H1 (cell line): ENCODE data around the gene CUX1. TPM values are rescaled to one million over a fixed set of nuclear protein-coding genes. Genes with fewer than 3 reads are reported as not detected.

Source experiments
- GTF2F1 ChIP-seq: IDR thresholded peaks from 2 replicates; pipeline ENCODE4 v1.6.1; 2012; ENCODE audit warnings: low read depth, low read length, improper control_type of control experiment, borderline replicate concordance
- JUND ChIP-seq: IDR thresholded peaks from 2 replicates; pipeline ENCODE4 v1.6.1; 2011; ENCODE audit warnings: mild to moderate bottlenecking, improper control_type of control experiment, low read length
- KDM1A ChIP-seq: fragments of 200-600, 300-600 bp; sonication (generic); IDR thresholded peaks from 2 replicates; pipeline ENCODE4 v1.7.1; 2016; ENCODE audit warnings: mild to moderate bottlenecking, low read length, borderline replicate concordance
- RNF2 ChIP-seq: fragments of 200-900, 300-1000 bp; sonication (generic); IDR thresholded peaks from 2 replicates; pipeline ENCODE4 v1.7.1; 2016; ENCODE audit warnings: borderline replicate concordance, low read depth, mild to moderate bottlenecking, antibody characterized with exemption, low read length; ENCODE audit not compliant: poor library complexity, severe bottlenecking; ENCODE audit errors: missing control alignments
- SIRT6 ChIP-seq: IDR thresholded peaks from one replicate; pipeline ENCODE4 v1.7.1; 2012; ENCODE audit warnings: low read length, inconsistent platforms
- SP2 ChIP-seq: IDR thresholded peaks from 2 replicates; pipeline ENCODE4 v1.6.1; 2012; ENCODE audit warnings: mild to moderate bottlenecking, low read length, inconsistent platforms
- USF2 ChIP-seq: IDR thresholded peaks from 2 replicates; pipeline ENCODE4 v1.6.1; 2011; ENCODE audit warnings: low read length, improper control_type of control experiment
- polyA plus RNA-seq, 7 experiments: library from polyadenylated mRNA; depleted of rRNA in 3 of 7; stranded (reverse) in 5 of 7; unstranded in 2 of 7; fragments of >200 nt in 5 of 7; fragments of 200-250 nt in 2 of 7; gene quantifications; 1 replicate in 5 of 7; 2 replicates in 1 of 7; 4 replicates in 1 of 7; pipeline versions ENCODE4 v1.2.1 to v1.2.3, GENCODE V29; 2011 to 2013; ENCODE audit warnings: missing spikeins in 2 of 7, mixed read lengths in 2 of 7
- total RNA-seq: library from RNA; stranded (reverse); fragmentation: NEBNext Ultra II Directional; extraction: Animal tissue kit (Norgen Biotek cat#: 25700); gene quantifications from 2 replicates; pipeline ENCODE4 v1.2.1, GENCODE V29; 2021

The CUX1 gene
- total and polyA plus RNA-seq, 2 of the 8 experiments (the other 6 are each of a cell fraction or from before 2014, with no cell fraction given): 21.6 to 65.9 TPM

- TF ChIP-seq RNF2: no peak
- no peak for TF ChIP-seq USF2
- TF ChIP-seq SIRT6: no peak
- TF ChIP-seq JUND: no peak
- TF ChIP-seq GTF2F1: no peak
- no peak for TF ChIP-seq KDM1A
- TF ChIP-seq SP2: no peak
Observed at GRCh38 chr7:102268635-102269034, 451.2 kb downstream of the CUX1 start (continued).
